HG03565 (cell line): ENCODE results near the gene LTA4H.

Source experiments
- ATAC-seq: cut with Tn5 transposase; IDR thresholded peaks from one replicate; pipeline ENCODE4 v1.9.1; 2021; ENCODE audit warnings: mild to moderate bottlenecking, moderate library complexity; ENCODE audit not compliant: unreplicated experiment

LTA4H gene

GRCh38 chr12:95966287-95966870 lies 69.0 kb downstream of the LTA4H start:
- no peak for ATAC-seq

DNA sequence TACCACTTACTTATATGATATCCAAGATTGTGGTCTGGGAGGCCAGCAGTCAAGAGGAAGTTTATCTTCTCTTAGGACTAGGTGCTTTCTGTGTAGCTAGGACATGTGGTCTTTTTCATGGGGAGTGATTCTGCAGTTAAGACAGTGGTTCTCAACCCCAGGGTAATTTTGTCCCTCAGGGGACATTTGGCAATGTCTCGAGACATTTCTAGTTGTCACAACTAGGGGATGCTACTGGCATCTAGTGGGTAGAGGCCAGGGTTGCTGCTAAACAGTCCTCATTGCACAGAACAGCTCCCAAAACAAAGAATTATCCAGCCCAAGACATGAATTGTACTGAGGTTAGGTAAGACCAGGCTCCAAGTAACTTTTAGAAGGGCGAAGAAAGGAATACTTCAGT lies 72.3 kb downstream of the LTA4H start:
- ATAC-seq: no peak

- ATAC-seq: no peak
These were observed 73.2 kb downstream of the LTA4H start for GRCh38 chr12:95962222-95962621.

- no peak for ATAC-seq
These were observed 75.1 kb downstream of the LTA4H start for GRCh38 chr12:95960241-95960640.

- ATAC-seq: no peak
These were observed 76.3 kb downstream of the LTA4H start for GRCh38 chr12:95959107-95959506.

- no peak for ATAC-seq
These were observed 78.7 kb downstream of the LTA4H start for GRCh38 chr12:95956557-95957145.

- ATAC-seq: no peak
These were observed 79.7 kb downstream of the LTA4H start for GRCh38 chr12:95955549-95956159.

DNA sequence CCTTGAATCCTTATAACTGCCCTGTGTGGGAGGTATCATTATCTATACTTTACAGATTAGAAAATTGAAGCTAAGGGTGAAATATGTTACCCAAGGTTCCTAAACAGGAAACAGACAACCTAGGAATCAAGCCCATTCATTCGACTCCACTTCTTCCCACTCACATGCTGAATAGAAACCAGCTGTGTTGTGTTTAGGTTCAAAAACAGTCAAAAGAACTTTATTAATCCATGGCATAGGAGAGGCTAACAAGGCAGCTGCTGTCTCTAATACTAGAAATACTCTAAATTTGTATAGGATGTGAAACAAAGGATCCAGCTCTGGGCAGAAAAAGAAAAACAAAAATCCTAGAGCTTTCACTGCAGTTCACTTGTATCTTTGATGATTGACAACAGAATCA lies 82.4 kb downstream of the LTA4H start:
- no peak for ATAC-seq

DNA sequence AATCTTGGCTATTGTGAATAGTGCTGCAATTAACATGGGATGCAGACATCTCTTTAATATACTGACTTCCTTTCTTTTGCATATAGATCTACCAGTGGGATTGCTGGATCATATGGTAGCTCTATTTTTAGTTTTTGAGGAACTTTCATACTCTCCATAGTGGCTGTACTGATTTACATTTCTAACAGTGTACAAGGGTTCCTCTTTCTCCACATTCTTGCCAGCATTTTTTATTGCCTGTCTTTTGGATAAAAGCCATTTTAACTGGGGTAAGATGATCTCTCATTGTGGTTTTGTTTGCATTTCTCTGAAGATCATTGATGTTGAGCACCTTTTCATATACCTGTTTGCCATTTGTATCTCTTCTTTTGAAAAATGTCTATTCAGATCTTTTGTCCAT lies 83.9 kb downstream of the LTA4H start:
- ATAC-seq: no peak
